PFSK-1 (cell line): ENCODE measurements around the gene TMEM131.

Experiments used
- FOXP2 ChIP-seq: optimal IDR thresholded peaks from 2 replicates; pipeline ENCODE3; 2011; ENCODE audit warnings: borderline replicate concordance, control low read depth, inconsistent platforms; ENCODE audit not compliant: insufficient read depth; ENCODE audit errors: extremely low read length, extremely low read depth
- POLR2AphosphoS5 ChIP-seq: IDR thresholded peaks from 2 replicates; pipeline ENCODE4 v1.6.1; 2012; ENCODE audit warnings: low read depth, mild to moderate bottlenecking, control low read depth, low read length, moderate library complexity
- SIN3A ChIP-seq: IDR thresholded peaks from 2 replicates; pipeline ENCODE4 v1.6.1; 2012; ENCODE audit warnings: mild to moderate bottlenecking, low read length, moderate library complexity, borderline replicate concordance; ENCODE audit not compliant: insufficient read depth
- TAF1 ChIP-seq: IDR thresholded peaks from 2 replicates; pipeline ENCODE4 v1.6.1; 2012; ENCODE audit warnings: low read length, control low read depth, borderline replicate concordance; ENCODE audit not compliant: insufficient read depth
- TF ChIP-seq, protein P1 (sequence below), 2 experiments: IDR thresholded peaks; 2 replicates each; pipeline versions ENCODE4 v1.6.1 to v1.8.0; 2011 to 2012; ENCODE audit warnings: low read depth in 2 of 2, low read length in 2 of 2, control low read depth in 1 of 2, inconsistent platforms in 1 of 2, mild to moderate bottlenecking in 1 of 2, moderate library complexity in 1 of 2; ENCODE audit not compliant: insufficient read depth in 1 of 2

DNA sequence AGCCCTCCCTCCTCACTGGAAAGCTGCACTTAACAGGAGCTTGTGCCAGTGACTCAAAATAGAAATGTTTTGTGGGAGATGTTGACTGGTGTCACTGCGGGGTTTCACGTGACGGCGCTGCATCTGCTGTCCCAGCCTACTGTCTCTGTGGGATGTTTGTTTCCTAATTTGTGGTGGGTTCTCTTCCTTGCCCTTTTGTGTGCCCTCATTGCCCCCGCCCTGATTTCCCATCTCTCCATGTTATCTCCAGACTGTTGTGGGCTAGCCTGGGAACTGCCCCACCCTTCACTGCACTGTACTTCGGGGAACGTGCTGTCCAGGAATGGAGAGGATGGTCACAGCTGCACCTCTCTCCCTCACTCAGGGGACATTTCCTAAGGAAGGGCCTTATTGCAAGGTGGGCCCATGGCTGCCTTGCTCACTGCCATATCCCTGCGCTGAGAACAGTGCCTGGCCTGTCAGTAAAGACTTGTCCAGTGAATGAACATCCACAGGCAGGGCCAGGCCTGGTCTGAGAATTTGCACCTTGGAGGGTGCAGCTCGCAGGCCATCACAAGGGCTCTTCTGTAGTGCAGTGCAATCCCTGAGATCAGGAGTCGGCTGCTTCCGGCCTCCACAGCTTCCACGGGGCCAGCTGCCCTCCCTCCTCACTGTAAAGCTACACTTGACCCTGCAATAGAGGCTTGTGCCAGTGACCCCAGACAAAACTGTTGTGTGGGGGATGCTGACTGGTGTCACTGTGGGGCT, 264.3 kb downstream of the TMEM131 start:
- TF ChIP-seq, protein P1, sequence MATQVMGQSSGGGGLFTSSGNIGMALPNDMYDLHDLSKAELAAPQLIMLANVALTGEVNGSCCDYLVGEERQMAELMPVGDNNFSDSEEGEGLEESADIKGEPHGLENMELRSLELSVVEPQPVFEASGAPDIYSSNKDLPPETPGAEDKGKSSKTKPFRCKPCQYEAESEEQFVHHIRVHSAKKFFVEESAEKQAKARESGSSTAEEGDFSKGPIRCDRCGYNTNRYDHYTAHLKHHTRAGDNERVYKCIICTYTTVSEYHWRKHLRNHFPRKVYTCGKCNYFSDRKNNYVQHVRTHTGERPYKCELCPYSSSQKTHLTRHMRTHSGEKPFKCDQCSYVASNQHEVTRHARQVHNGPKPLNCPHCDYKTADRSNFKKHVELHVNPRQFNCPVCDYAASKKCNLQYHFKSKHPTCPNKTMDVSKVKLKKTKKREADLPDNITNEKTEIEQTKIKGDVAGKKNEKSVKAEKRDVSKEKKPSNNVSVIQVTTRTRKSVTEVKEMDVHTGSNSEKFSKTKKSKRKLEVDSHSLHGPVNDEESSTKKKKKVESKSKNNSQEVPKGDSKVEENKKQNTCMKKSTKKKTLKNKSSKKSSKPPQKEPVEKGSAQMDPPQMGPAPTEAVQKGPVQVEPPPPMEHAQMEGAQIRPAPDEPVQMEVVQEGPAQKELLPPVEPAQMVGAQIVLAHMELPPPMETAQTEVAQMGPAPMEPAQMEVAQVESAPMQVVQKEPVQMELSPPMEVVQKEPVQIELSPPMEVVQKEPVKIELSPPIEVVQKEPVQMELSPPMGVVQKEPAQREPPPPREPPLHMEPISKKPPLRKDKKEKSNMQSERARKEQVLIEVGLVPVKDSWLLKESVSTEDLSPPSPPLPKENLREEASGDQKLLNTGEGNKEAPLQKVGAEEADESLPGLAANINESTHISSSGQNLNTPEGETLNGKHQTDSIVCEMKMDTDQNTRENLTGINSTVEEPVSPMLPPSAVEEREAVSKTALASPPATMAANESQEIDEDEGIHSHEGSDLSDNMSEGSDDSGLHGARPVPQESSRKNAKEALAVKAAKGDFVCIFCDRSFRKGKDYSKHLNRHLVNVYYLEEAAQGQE (IDR thresholded peaks at IDR 0.05; ENCODE audit: insufficient read depth in 1 of 2, low read depth in 2 of 2, low read length in 2 of 2) = no peak
- TF ChIP-seq SIN3A (no peak), POLR2AphosphoS5 (no peak), TAF1 (no peak), FOXP2 (no peak)
